Activated CD8-positive, alpha-beta T cell treated with anti-CD3 and anti-CD28 coated beads for 36 hours (primary cell): ENCODE data around the gene TMEFF2. TPM values are rescaled to one million over a fixed set of nuclear protein-coding genes. Genes with fewer than 3 reads are reported as not detected.

Experiments
- ATAC-seq: fragments of 200-7000 bp; cut with Tn5 transposase; one replicate; pipeline ENCODE4 v1.10.0; 2021; ENCODE audit warnings: mild to moderate bottlenecking, moderate library complexity
- CTCF ChIA-PET: fragments of 350-600 bp; sonication (Branson Sonifier 250); formaldehyde crosslinking; loops from one replicate; lab custom pipeline; 2021; ENCODE audit warnings: antibody characterized with exemption; lab: Charles Lee
- POLR2A ChIA-PET: fragments of 350-600 bp; sonication (Branson Sonifier 250); formaldehyde crosslinking; loops from one replicate; lab custom pipeline; 2021; ENCODE audit warnings: antibody characterized with exemption; lab: Charles Lee
- DNase-seq: peaks from one replicate; pipeline ENCODE4 v3.0.0-alpha.2; 2020
- H3K27ac Mint-ChIP-seq: one replicate; pipeline ENCODE4 v1.8.0; 2021; ENCODE audit warnings: mild to moderate bottlenecking, mixed read lengths
- H3K27me3 Mint-ChIP-seq: one replicate; pipeline ENCODE4 v1.8.0; 2021; ENCODE audit warnings: mixed read lengths
- H3K36me3 Mint-ChIP-seq: one replicate; pipeline ENCODE4 v1.8.0; 2021; ENCODE audit warnings: low read depth, mixed read lengths
- H3K4me1 Mint-ChIP-seq: one replicate; pipeline ENCODE4 v1.8.0; 2021; ENCODE audit warnings: low read depth, mixed read lengths
- H3K4me3 Mint-ChIP-seq: one replicate; pipeline ENCODE4 v1.8.0; 2021; ENCODE audit warnings: mild to moderate bottlenecking, moderate library complexity, mixed read lengths
- H3K9me3 Mint-ChIP-seq: one replicate; pipeline ENCODE4 v1.8.0; 2021; ENCODE audit warnings: mixed read lengths
- CTCF ChIP-seq: fragments of 200-600 bp; IDR thresholded peaks from one replicate; pipeline ENCODE4 v1.8.0; 2022; ENCODE audit warnings: antibody characterized with exemption, mild to moderate bottlenecking
- intact Hi-C: fragments of 100-400 bp; cut with micrococcal nuclease; formaldehyde crosslinking; loops from one replicate; pipeline ENCODE4 v1.10.0; 2022
- total RNA-seq, 2 experiments: library from RNA; stranded (reverse); gene quantifications; one replicate each; pipeline ENCODE4 v1.2.3, GENCODE V29; 2021

The TMEFF2 gene
- total RNA-seq, 2 experiments from 2014 or later = not detected

- no peak for TF ChIP-seq CTCF
- H3K9me3 Mint-ChIP-seq = no peaks in the 10 kb centered on the region
- ATAC-seq (no peak), DNase-seq (no peak)
- POLR2A ChIA-PET = interaction anchor here (1.1 kb wide), 1 partner anchor 10 kb away, joined by 3 read pairs; no protein-coding TSS in a partner anchor
- H3K4me1 Mint-ChIP-seq = no peaks in the 10 kb centered on the region
- no peak overlapping the region for H3K27ac Mint-ChIP-seq
- H3K4me3 Mint-ChIP-seq = no peak overlapping the region
- peaks cover 25% of the 10 kb centered on the region for H3K27me3 Mint-ChIP-seq
- no peaks in the 10 kb centered on the region for H3K36me3 Mint-ChIP-seq
- intact Hi-C loops = no loop called here
- CTCF ChIA-PET = no interaction called here
These were observed 7.9 kb downstream of the TMEFF2 start for GRCh38 chr2:192186806-192187205.

- POLR2A ChIA-PET = no interaction called here
These were observed 10.4 kb downstream of the TMEFF2 start for GRCh38 chr2:192184349-192184748.

GRCh38 chr2:192183296-192183695 is 11.4 kb downstream of the TMEFF2 start:
- Mint-ChIP-seq H3K9me3 (no peaks in the 10 kb centered on the region), H3K36me3 (no peaks in the 10 kb centered on the region), H3K27ac (no peak overlapping the region), H3K27me3 (peaks cover 16% of the 10 kb centered on the region), H3K4me1 (no peaks in the 10 kb centered on the region), H3K4me3 (no peak overlapping the region)
- ChIA-PET POLR2A (no interaction called here), CTCF (interaction anchor here (0.7 to 1.1 kb wide), 2 partner anchors 21 to 312 kb away, joined by 3 to 4 read pairs; no protein-coding TSS in a partner anchor)
- TF ChIP-seq CTCF = no peak
- no peak for DNase-seq
- ATAC-seq = no peak
- intact Hi-C loops = no loop called here

More at GRCh38 chr2:192184349-192184748, 10.4 kb downstream of the TMEFF2 start:
- intact Hi-C loops = no loop called here
- ATAC-seq = no peak
- CTCF ChIA-PET = no interaction called here
- peaks cover 14% of the 10 kb centered on the region for H3K27me3 Mint-ChIP-seq
- no peaks in the 10 kb centered on the region for H3K9me3 Mint-ChIP-seq
- H3K36me3 Mint-ChIP-seq = no peaks in the 10 kb centered on the region
- H3K4me3 Mint-ChIP-seq = no peak overlapping the region
- no peaks in the 10 kb centered on the region for H3K4me1 Mint-ChIP-seq
- TF ChIP-seq CTCF = no peak
- H3K27ac Mint-ChIP-seq = no peak overlapping the region
- no peak for DNase-seq

GRCh38 chr2:192166946-192167345 is 27.8 kb downstream of the TMEFF2 start:
- TF ChIP-seq CTCF = no peak
- no peak overlapping the region for H3K27ac Mint-ChIP-seq
- no peak overlapping the region for H3K4me3 Mint-ChIP-seq
- intact Hi-C loops = no loop called here
- ATAC-seq = no peak
- POLR2A ChIA-PET = no interaction called here
- CTCF ChIA-PET = no interaction called here
- peaks cover 16% of the 10 kb centered on the region for H3K27me3 Mint-ChIP-seq
- H3K4me1 Mint-ChIP-seq = peaks cover under 1% of the 10 kb centered on the region
- DNase-seq = no peak
- H3K36me3 Mint-ChIP-seq = no peaks in the 10 kb centered on the region
- no peaks in the 10 kb centered on the region for H3K9me3 Mint-ChIP-seq

- no peak for ATAC-seq
- no peak for DNase-seq
- intact Hi-C loops = no loop called here
- ChIA-PET CTCF (no interaction called here), POLR2A (no interaction called here)
- Mint-ChIP-seq H3K27me3 (peaks cover 14% of the 10 kb centered on the region), H3K4me1 (peaks cover 7% of the 10 kb centered on the region), H3K9me3 (no peaks in the 10 kb centered on the region), H3K4me3 (no peak overlapping the region), H3K36me3 (no peaks in the 10 kb centered on the region), H3K27ac (no peak overlapping the region)
- no peak for TF ChIP-seq CTCF
These were observed 28.9 kb downstream of the TMEFF2 start for GRCh38 chr2:192165842-192166241.
